ENCODE data around the gene RARG.
"Not testable (repeated sequence)": the region's sequence is repeated elsewhere in the genome, so short reads cannot be mapped to it uniquely, and the experiment has no call there.

Gene RARG

GRCh38 chr12:53186745-53187144, 45.3 kb downstream of the RARG start:
- Mint-ChIP-seq H3K27me3 (no peaks in the 10 kb centered on the region), H3K27ac (no peak overlapping the region), H3K4me3 (no peak overlapping the region), H3K4me1 (peaks cover 40% of the 10 kb centered on the region), H3K9me3 (no peaks in the 10 kb centered on the region), H3K36me3 (ENCODE audit: low read depth) (peaks cover 46% of the 10 kb centered on the region)
- DNase-seq (no peak), ATAC-seq (no peak)

GRCh38 chr12:53185582-53186153, 46.3 kb downstream of the RARG start:
- Mint-ChIP-seq H3K9me3 (no peaks in the 10 kb centered on the region), H3K27ac (peak overlapping the region; percentile 50), H3K4me3 (no peak overlapping the region), H3K27me3 (no peaks in the 10 kb centered on the region), H3K4me1 (peaks cover 44% of the 10 kb centered on the region), H3K36me3 (ENCODE audit: low read depth) (peaks cover 48% of the 10 kb centered on the region)
- DNase-seq (no peak), ATAC-seq (no peak)

GRCh38 chr12:53184828-53185227, 47.2 kb downstream of the RARG start:
- Mint-ChIP-seq H3K4me3 (no peak overlapping the region), H3K4me1 (peaks cover 42% of the 10 kb centered on the region), H3K27ac (no peak overlapping the region), H3K36me3 (ENCODE audit: low read depth) (peaks cover 48% of the 10 kb centered on the region), H3K27me3 (no peaks in the 10 kb centered on the region), H3K9me3 (no peaks in the 10 kb centered on the region)
- DNase-seq (no peak), ATAC-seq (no peak)

- no peaks in the 10 kb centered on the region for H3K9me3 Mint-ChIP-seq
- no peak for DNase-seq
- H3K27me3 Mint-ChIP-seq = no peaks in the 10 kb centered on the region
- H3K27ac Mint-ChIP-seq = peak overlapping the region; percentile 71
- peak overlapping the region; percentile 87 for H3K4me3 Mint-ChIP-seq
- H3K4me1 Mint-ChIP-seq = peaks cover 49% of the 10 kb centered on the region
- H3K36me3 Mint-ChIP-seq (ENCODE audit: low read depth) = peaks cover 46% of the 10 kb centered on the region
- ATAC-seq = no peak
Observed at GRCh38 chr12:53182903-53183302, 49.1 kb downstream of the RARG start.

- DNase-seq (no peak), ATAC-seq (no peak)
- H3K4me3 Mint-ChIP-seq = peak overlapping the region; percentile 87
- peaks cover 37% of the 10 kb centered on the region for H3K36me3 Mint-ChIP-seq (ENCODE audit: low read depth)
- peaks cover 49% of the 10 kb centered on the region for H3K4me1 Mint-ChIP-seq
- H3K27ac Mint-ChIP-seq = peak overlapping the region; percentile 85
- no peaks in the 10 kb centered on the region for H3K9me3 Mint-ChIP-seq
- no peaks in the 10 kb centered on the region for H3K27me3 Mint-ChIP-seq
Observed at GRCh38 chr12:53181935-53182334, 50.1 kb downstream of the RARG start.

- Mint-ChIP-seq H3K9me3 (no peaks in the 10 kb centered on the region), H3K4me1 (peaks cover 49% of the 10 kb centered on the region), H3K27ac (peak overlapping the region; percentile 85), H3K36me3 (ENCODE audit: low read depth) (peaks cover 30% of the 10 kb centered on the region), H3K27me3 (no peaks in the 10 kb centered on the region), H3K4me3 (peak overlapping the region; percentile 87)
- ATAC-seq = peak; percentile 62
- DNase-seq = peak; percentile 80
Observed at GRCh38 chr12:53180931-53181645, 50.9 kb downstream of the RARG start.

GRCh38 chr12:53180220-53180930, 51.6 kb downstream of the RARG start, which contains the start of the genes CSAD and ZNF740:
Gene CSAD (minus strand): TSS chr12:53180925. CDS start chr12:53173470, 7,455 bp downstream.
Gene ZNF740 (plus strand): TSS chr12:53180722. CDS start chr12:53181984, 1,262 bp downstream.
- peaks cover 50% of the 10 kb centered on the region for H3K4me1 Mint-ChIP-seq
- peaks cover 23% of the 10 kb centered on the region for H3K36me3 Mint-ChIP-seq (ENCODE audit: low read depth)
- DNase-seq (peak; percentile 99), ATAC-seq (peak; percentile 98)
- no peaks in the 10 kb centered on the region for H3K27me3 Mint-ChIP-seq
- H3K9me3 Mint-ChIP-seq = no peaks in the 10 kb centered on the region
- peak within 1 kb of the TSS; percentile 87 for H3K4me3 Mint-ChIP-seq
- H3K27ac Mint-ChIP-seq = peak within 1 kb of the TSS; percentile 89

- DNase-seq (no peak), ATAC-seq (peak; percentile 9)
- Mint-ChIP-seq H3K27ac (peak overlapping the region; percentile 89), H3K4me1 (peaks cover 50% of the 10 kb centered on the region), H3K4me3 (peak overlapping the region; percentile 87), H3K36me3 (ENCODE audit: low read depth) (peaks cover 18% of the 10 kb centered on the region), H3K27me3 (no peaks in the 10 kb centered on the region), H3K9me3 (no peaks in the 10 kb centered on the region)
Observed at GRCh38 chr12:53179687-53180219, 52.3 kb downstream of the RARG start.

- peak overlapping the region; percentile 89 for H3K27ac Mint-ChIP-seq
- peak overlapping the region; percentile 87 for H3K4me3 Mint-ChIP-seq
- H3K36me3 Mint-ChIP-seq (ENCODE audit: low read depth) = peaks cover 16% of the 10 kb centered on the region
- ATAC-seq, H3K9me3 Mint-ChIP-seq, DNase-seq, H3K27me3 Mint-ChIP-seq: not testable (repeated sequence)
- H3K4me1 Mint-ChIP-seq = peaks cover 42% of the 10 kb centered on the region
Observed at GRCh38 chr12:53178803-53179202, 53.2 kb downstream of the RARG start.

- H3K4me3 Mint-ChIP-seq, DNase-seq, H3K27me3 Mint-ChIP-seq, H3K9me3 Mint-ChIP-seq, H3K27ac Mint-ChIP-seq, ATAC-seq: not testable (repeated sequence)
- peaks cover 13% of the 10 kb centered on the region for H3K36me3 Mint-ChIP-seq (ENCODE audit: low read depth)
- H3K4me1 Mint-ChIP-seq = peaks cover 29% of the 10 kb centered on the region
Observed at GRCh38 chr12:53177447-53177846, 54.6 kb downstream of the RARG start.

- Mint-ChIP-seq H3K36me3 (ENCODE audit: low read depth) (peaks cover 6% of the 10 kb centered on the region), H3K27ac (no peak overlapping the region), H3K9me3 (no peaks in the 10 kb centered on the region), H3K27me3 (no peaks in the 10 kb centered on the region), H3K4me1 (peaks cover 22% of the 10 kb centered on the region), H3K4me3 (no peak overlapping the region)
- DNase-seq (no peak), ATAC-seq (no peak)
Observed at GRCh38 chr12:53176750-53177149, 55.3 kb downstream of the RARG start.

GRCh38 chr12:53174881-53175491, 57.0 kb downstream of the RARG start:
- no peak for ATAC-seq
- H3K36me3 Mint-ChIP-seq (ENCODE audit: low read depth) = peaks cover 1% of the 10 kb centered on the region
- DNase-seq = no peak
- H3K4me3 Mint-ChIP-seq = no peak overlapping the region
- H3K27ac Mint-ChIP-seq = no peak overlapping the region
- peaks cover 14% of the 10 kb centered on the region for H3K4me1 Mint-ChIP-seq
- H3K9me3 Mint-ChIP-seq = no peaks in the 10 kb centered on the region
- no peaks in the 10 kb centered on the region for H3K27me3 Mint-ChIP-seq

- H3K27me3 Mint-ChIP-seq = no peaks in the 10 kb centered on the region
- ATAC-seq = no peak
- H3K9me3 Mint-ChIP-seq = no peaks in the 10 kb centered on the region
- peaks cover 1% of the 10 kb centered on the region for H3K36me3 Mint-ChIP-seq (ENCODE audit: low read depth)
- DNase-seq = no peak
- peaks cover 2% of the 10 kb centered on the region for H3K4me1 Mint-ChIP-seq
- H3K27ac Mint-ChIP-seq = no peak overlapping the region
- H3K4me3 Mint-ChIP-seq = no peak overlapping the region
Observed at GRCh38 chr12:53173085-53173715, 58.8 kb downstream of the RARG start.

GRCh38 chr12:53172352-53172751, 59.7 kb downstream of the RARG start:
- H3K27me3 Mint-ChIP-seq = no peaks in the 10 kb centered on the region
- H3K36me3 Mint-ChIP-seq (ENCODE audit: low read depth) = peaks cover 1% of the 10 kb centered on the region
- ATAC-seq (no peak), DNase-seq (no peak)
- H3K27ac Mint-ChIP-seq = no peak overlapping the region
- H3K4me3 Mint-ChIP-seq = no peak overlapping the region
- peaks cover 2% of the 10 kb centered on the region for H3K4me1 Mint-ChIP-seq
- H3K9me3 Mint-ChIP-seq = no peaks in the 10 kb centered on the region
